ENCODE measurements around the gene APBA2. TPM values are rescaled to one million over a fixed set of nuclear protein-coding genes. Genes with fewer than 3 reads are reported as not detected.

The APBA2 gene
- total RNA-seq, 1 experiment from 2014 or later: 0.31 TPM

- TF ChIP-seq TCF7L2 (IDR thresholded peaks at IDR 0.05; ENCODE audit: low read depth, low read length) (no peak), CTCF (IDR thresholded peaks at IDR 0.05) (no peak), SIN3A (IDR thresholded peaks at IDR 0.05; ENCODE audit: borderline replicate concordance, insufficient read depth, low read depth, low read length) (no peak), REST (IDR thresholded peaks at IDR 0.05; ENCODE audit: insufficient read depth in 1 of 2, low read depth in 2 of 2, low read length in 1 of 2) (no peak), POLR2AphosphoS5 (IDR thresholded peaks at IDR 0.05; ENCODE audit: low read depth, low read length) (no peak)
- H3K4me3 ChIP-seq (ENCODE audit: low read depth in 2 of 2, low read length in 2 of 2): no peak overlapping the region
- no peaks in the 10 kb centered on the region for H3K4me1 ChIP-seq (ENCODE audit: control insufficient read depth, insufficient read depth, low read length)
- POLR2A ChIA-PET: no interaction called here
- no peaks in the 10 kb centered on the region for H3K9me3 ChIP-seq (ENCODE audit: control insufficient read depth, insufficient read depth, low read depth, low read length)
- H3K36me3 ChIP-seq (ENCODE audit: control insufficient read depth, insufficient read depth, low read length): no peaks in the 10 kb centered on the region
- ATAC-seq (no peak), DNase-seq (ENCODE audit: low read depth, low spot score) (no peak)
- H3K27me3 ChIP-seq (ENCODE audit: control insufficient read depth, insufficient read depth, low read length): peaks cover 2% of the 10 kb centered on the region; the same call in 1 of the 2 replicates
- CTCF ChIA-PET: interaction anchor here (0.6 kb wide), 1 partner anchor 100 kb away, joined by 4 read pairs; no protein-coding TSS in a partner anchor
- intact Hi-C loops (cut with micrococcal nuclease; ENCODE audit: unreplicated experiment) (no loop called here), in situ Hi-C loops (cut with HindIII; ENCODE audit: low pct_unique_long_range_greater_than_20kb, low sequenced_read_pairs) (no loop called here)
- no TSS peak for BruUV-seq (replicated peaks)
- no peak overlapping the region for H3K27ac ChIP-seq (ENCODE audit: low read length)
Measured at GRCh38 chr15:28963711-28964081, 77.9 kb downstream of the APBA2 start.

GRCh38 chr15:28964098-28964497 is 78.3 kb downstream of the APBA2 start:
- DNase-seq (ENCODE audit: low read depth, low spot score) (no peak), ATAC-seq (no peak)
- BruUV-seq (replicated peaks): no TSS peak
- H3K27ac ChIP-seq (ENCODE audit: low read length): no peak overlapping the region
- in situ Hi-C loops (cut with HindIII; ENCODE audit: low pct_unique_long_range_greater_than_20kb, low sequenced_read_pairs): no loop called here
- intact Hi-C loops (cut with micrococcal nuclease; ENCODE audit: unreplicated experiment): no loop called here
- no peak for TF ChIP-seq TCF7L2 (IDR thresholded peaks at IDR 0.05; ENCODE audit: low read depth, low read length)
- TF ChIP-seq POLR2AphosphoS5 (IDR thresholded peaks at IDR 0.05; ENCODE audit: low read depth, low read length): no peak
- no peak for TF ChIP-seq SIN3A (IDR thresholded peaks at IDR 0.05; ENCODE audit: borderline replicate concordance, insufficient read depth, low read depth, low read length)
- TF ChIP-seq CTCF (IDR thresholded peaks at IDR 0.05): no peak
- TF ChIP-seq REST (IDR thresholded peaks at IDR 0.05; ENCODE audit: insufficient read depth in 1 of 2, low read depth in 2 of 2, low read length in 1 of 2): no peak
- ChIA-PET POLR2A (no interaction called here), CTCF (interaction anchor here (0.6 kb wide), 1 partner anchor 99 kb away, joined by 4 read pairs; no protein-coding TSS in a partner anchor)
- H3K4me1 ChIP-seq (ENCODE audit: control insufficient read depth, insufficient read depth, low read length): no peaks in the 10 kb centered on the region
- peaks cover 2% of the 10 kb centered on the region; the same call in 1 of the 2 replicates for H3K27me3 ChIP-seq (ENCODE audit: control insufficient read depth, insufficient read depth, low read length)
- H3K36me3 ChIP-seq (ENCODE audit: control insufficient read depth, insufficient read depth, low read length): no peaks in the 10 kb centered on the region
- no peaks in the 10 kb centered on the region for H3K9me3 ChIP-seq (ENCODE audit: control insufficient read depth, insufficient read depth, low read depth, low read length)
- no peak overlapping the region for H3K4me3 ChIP-seq (ENCODE audit: low read depth in 2 of 2, low read length in 2 of 2)
